ENCODE data around the gene LSAMP.

GRCh38 chr3:116350119-116350733 is 95.1 kb downstream of the LSAMP start:
- no peak for TF ChIP-seq CTCF (IDR thresholded peaks at IDR 0.05)
- no peak for TF ChIP-seq POLR2A (IDR thresholded peaks at IDR 0.05)
